H54 (cell line): Measurements from ENCODE around the gene PREP.

Experiments used
- DNase-seq: peaks from one replicate; pipeline ENCODE4 v3.0.0; 2011; ENCODE audit warnings: low spot score, mixed read lengths; ENCODE audit not compliant: insufficient read length
- FAIRE-seq: peaks from 3 replicates; lab custom pipeline; 2011; peaks lifted over from hg19 to GRCh38; lab: Jason Lieb, UNC
- POLR2A ChIP-seq: IDR thresholded peaks from 2 replicates; pipeline ENCODE4 v1.6.1; 2011; ENCODE audit warnings: low read depth, mild to moderate bottlenecking, low read length

The PREP gene

GRCh38 chr6:105321207-105321606 is 81.7 kb downstream of the PREP start:
- FAIRE-seq (no peak), DNase-seq (no peak)
- no peak for TF ChIP-seq POLR2A

GRCh38 chr6:105320765-105321164 is 82.1 kb downstream of the PREP start:
- no peak for TF ChIP-seq POLR2A
- no peak for FAIRE-seq
- no peak for DNase-seq

DNA sequence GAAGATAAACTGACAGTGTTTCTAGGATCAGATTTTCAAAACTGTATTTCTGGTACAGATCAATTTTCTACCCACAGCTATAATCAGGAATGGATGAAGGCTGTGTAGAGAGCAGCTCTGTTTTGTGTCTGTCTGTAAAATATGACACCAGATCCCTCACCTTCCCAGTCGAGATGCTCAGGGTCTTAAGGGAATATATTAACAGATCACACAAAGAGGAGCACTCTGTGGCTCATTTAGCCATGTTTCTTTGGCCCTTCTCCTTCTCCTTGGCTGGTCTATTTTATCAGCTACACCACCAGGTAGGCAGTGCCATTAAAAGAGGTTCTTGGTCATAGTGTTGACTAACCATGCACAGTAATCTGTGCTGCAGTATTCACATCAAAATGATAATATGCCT is 82.6 kb downstream of the PREP start:
- no peak for FAIRE-seq
- TF ChIP-seq POLR2A: no peak
- no peak for DNase-seq

- no peak for DNase-seq
- TF ChIP-seq POLR2A: no peak
- FAIRE-seq: no peak
Measured at GRCh38 chr6:105319331-105319730, 83.6 kb downstream of the PREP start.

DNA sequence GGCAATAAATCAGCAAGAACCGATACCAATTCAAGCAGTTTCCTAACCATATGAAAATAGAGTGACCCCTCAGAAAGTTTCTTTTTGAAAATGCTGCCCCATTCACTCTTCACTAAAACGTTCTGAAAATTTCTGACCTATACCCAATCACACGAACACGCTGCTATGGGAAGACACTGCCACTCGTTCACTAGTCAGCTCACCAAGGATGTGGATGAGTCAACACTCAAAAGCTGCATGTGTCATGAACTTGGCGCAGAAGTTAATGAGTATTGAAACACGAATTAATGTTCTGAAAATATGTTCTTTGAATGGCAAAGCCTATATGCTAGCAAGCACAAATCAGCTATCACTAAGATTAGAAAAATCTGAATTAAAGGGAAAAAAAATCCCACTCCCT is 84.2 kb downstream of the PREP start:
- no peak for TF ChIP-seq POLR2A
- peak; percentile 73 for FAIRE-seq
- DNase-seq: peak; percentile 31

DNA sequence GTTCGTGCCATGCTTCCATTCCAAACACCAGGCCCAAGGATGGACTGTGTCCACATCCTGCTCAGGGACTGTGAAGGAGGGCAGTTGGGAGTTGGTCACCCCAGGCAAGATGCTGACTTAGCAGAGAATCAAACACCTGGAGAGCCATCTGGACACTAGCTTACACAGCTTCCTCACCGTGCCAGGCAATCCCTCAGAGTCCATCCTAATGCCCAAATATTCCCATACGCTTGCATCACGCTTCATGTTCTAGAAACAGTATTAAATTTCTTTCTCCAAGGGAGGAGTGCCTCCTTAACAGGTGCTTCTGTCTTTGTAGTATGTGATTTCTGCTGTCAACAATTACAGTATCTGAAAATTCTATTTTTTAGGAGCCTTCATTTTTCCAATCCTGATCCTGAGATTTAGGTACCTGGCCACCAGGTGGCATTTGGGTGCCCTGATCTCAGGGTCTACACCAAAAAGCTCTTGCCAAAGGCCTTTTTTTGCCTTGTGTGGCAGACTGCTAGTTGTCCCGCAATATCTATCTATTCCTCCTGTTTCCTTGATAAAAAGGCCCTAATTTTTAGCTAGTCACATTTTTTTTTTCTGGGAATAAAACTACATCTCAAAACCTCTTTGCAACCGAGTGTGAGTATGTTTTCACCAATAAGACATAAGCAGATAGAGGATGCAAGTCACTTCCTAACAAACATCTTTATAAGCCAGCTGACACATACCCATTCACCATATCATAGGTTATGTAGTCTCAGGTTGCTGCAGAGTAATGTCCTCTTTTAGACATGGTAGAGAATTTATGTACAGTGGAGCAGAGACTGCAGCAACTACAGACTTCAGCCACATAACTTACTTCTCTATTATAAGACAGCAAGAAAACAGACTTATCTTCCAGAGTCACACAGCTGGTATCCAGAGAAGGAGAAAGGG is 85.0 kb downstream of the PREP start:
- TF ChIP-seq POLR2A: no peak
- DNase-seq (no peak), FAIRE-seq (no peak)

GRCh38 chr6:105313211-105313610 is 89.7 kb downstream of the PREP start:
- FAIRE-seq (no peak), DNase-seq (no peak)
- TF ChIP-seq POLR2A: no peak

DNA sequence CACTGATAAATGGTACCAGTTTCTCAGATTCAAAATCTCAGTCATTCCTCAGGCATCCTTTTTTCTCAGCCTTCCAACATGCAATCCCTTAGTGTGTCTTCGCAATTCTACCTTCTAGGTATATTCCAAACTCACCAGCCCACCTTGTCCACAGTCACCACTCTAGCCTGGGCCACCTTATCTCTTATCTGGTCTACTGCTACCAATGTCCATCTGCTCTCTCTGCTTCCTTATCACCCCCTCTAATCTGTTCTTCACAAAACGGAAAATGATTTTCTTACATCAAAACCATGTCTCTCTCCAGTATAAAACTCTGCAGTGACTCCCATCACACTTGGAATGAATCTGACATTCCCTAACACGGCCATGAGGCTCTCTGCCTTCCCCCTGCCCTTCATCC is 91.9 kb downstream of the PREP start:
- DNase-seq (no peak), FAIRE-seq (no peak)
- no peak for TF ChIP-seq POLR2A

- no peak for FAIRE-seq
- no peak for DNase-seq
- no peak for TF ChIP-seq POLR2A
Measured at GRCh38 chr6:105310371-105310770, 92.5 kb downstream of the PREP start.

DNA sequence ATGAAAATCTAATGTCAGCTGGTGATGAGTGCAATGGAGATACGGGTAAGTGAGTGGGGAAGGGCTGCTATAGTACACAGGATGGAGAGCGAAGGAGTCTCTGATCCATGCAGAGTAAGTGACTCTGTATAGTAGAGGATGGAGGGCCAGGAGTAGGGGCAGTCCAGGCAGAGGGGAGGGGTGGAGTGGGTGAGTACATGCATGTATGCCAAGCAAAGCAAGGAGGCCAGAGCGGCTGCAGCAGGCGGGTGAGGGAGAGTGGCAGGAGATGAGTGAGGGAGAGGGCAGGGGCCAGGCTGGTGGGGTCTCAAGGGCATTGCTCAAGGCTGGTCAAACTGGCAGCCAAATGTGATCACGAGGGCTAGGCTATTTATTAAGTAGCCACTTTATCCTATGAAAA is 94.0 kb downstream of the PREP start:
- no peak for DNase-seq
- no peak for FAIRE-seq
- no peak for TF ChIP-seq POLR2A

DNA sequence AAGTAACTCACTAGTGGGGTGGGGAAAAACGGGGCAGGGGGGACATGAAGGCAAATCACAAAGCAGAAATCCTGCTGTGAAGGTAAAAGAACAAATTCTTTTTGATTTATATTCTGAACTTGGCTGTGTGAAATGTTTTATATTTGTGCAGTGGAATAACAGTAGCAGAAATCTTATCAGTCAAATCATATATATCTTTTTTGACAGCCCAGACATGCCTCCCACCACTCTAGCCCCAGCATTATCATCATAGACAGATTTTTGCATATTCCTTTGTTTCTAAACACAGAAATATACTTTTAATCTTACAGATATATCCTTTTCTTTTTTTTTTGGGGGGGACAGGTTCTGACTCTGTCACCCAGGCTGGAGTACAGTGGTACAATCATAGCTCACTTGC is 97.4 kb downstream of the PREP start:
- FAIRE-seq: no peak
- DNase-seq: no peak
- no peak for TF ChIP-seq POLR2A

GRCh38 chr6:105304825-105305224 is 98.1 kb downstream of the PREP start:
- DNase-seq: no peak
- FAIRE-seq: no peak
- TF ChIP-seq POLR2A: no peak

- no peak for FAIRE-seq
- no peak for DNase-seq
- no peak for TF ChIP-seq POLR2A
Measured at GRCh38 chr6:105304366-105304765, 98.5 kb downstream of the PREP start.

DNA sequence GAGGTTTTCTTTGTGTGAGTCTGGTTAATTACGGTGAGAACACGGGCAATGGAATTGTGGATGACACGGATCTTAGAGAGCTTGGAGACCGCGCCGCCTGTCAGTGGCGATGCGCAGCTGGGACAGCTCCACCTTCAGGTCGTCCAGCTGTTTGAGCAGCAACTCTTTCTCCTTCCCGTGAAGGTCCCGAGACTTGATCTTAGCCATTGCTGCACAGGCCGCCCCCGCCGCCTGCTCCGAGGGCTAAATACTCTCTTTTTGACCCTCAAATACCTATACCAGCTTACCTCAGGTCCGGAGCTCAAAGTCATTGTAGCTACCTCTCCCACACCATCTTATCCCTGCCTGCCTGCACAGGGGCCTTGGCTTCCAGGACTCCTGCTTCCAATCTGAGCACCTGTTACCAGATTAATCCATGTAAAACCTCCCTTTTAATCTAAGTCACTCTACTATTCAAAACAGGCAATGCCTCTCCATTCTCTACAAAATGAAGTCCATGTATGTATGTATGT is 100.2 kb downstream of the PREP start:
- no peak for TF ChIP-seq POLR2A
- FAIRE-seq: no peak
- DNase-seq: no peak
